ENCODE measurements around the gene PCBP3. TPM values are rescaled to one million over a fixed set of nuclear protein-coding genes. Genes with fewer than 3 reads are reported as not detected.

PCBP3 gene
- polyA plus RNA-seq, 1 donor (not counting 4 experiments of a cell fraction or from before 2014, with no cell fraction given), result 0.25 TPM

DNA sequence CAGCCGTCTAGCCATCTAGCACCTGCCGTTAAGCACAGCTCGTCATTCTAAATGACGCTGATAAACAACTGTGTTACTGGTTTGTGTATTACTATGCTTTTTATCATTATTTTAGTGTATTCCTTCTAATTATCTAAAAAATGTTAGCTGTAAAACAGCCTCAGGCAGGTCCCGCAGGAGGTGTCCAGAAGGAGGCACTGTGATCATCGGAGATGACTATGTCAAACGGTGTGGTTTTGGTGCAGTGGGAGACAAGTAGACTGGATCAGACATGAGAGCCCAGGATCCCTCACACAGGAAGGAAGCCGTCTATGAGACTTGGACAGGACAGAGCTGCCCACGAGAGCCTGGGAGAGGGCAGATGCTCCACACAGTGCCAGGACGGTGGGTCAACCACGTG is 282.8 kb downstream of the PCBP3 start:
- Histone ChIP-seq H3K9ac (ENCODE audit: control insufficient read depth, extremely low read depth, insufficient read depth, low read length) (no peak overlapping the region), H3K27me3 (ENCODE audit: control insufficient read depth, extremely low read depth, insufficient read depth, low read length) (no peaks in the 10 kb centered on the region), H3K9me1 (ENCODE audit: control insufficient read depth, extremely low read depth, insufficient read depth, low read length) (no peaks in the 10 kb centered on the region), H3K4me2 (ENCODE audit: control insufficient read depth, extremely low read depth, insufficient read depth, low read depth, low read length) (no peak overlapping the region), H3K4me1 (ENCODE audit: control insufficient read depth, extremely low read depth, insufficient read depth, low read length) (no peaks in the 10 kb centered on the region), H4K20me1 (ENCODE audit: control insufficient read depth, extremely low read depth, insufficient read depth, low read length) (no peaks in the 10 kb centered on the region), H3K9me3 (ENCODE audit: control insufficient read depth, low read depth, low read length) (peaks cover 2% of the 10 kb centered on the region), H2AFZ (ENCODE audit: control insufficient read depth, low read length) (no peak overlapping the region), H3K4me3 (ENCODE audit: control insufficient read depth in 2 of 3, extremely low read depth in 1 of 3, insufficient read depth in 2 of 3, low read depth in 1 of 3, low read length in 3 of 3) (no peak overlapping the region), H3K79me2 (ENCODE audit: control insufficient read depth, insufficient read depth, low read length) (no peaks in the 10 kb centered on the region), H3K36me3 (ENCODE audit: control insufficient read depth in 2 of 2, extremely low read depth in 1 of 2, insufficient read depth in 2 of 2, low read length in 2 of 2) (no peaks in the 10 kb centered on the region), H3K27ac (ENCODE audit: control insufficient read depth, insufficient read depth, low read length) (no peak overlapping the region)
- DNase-seq (ENCODE audit: low read depth, low spot score) (no peak), FAIRE-seq (no peak)
- TF ChIP-seq EZH2 (IDR thresholded peaks at IDR 0.05; ENCODE audit: low read length), result no peak
- TF ChIP-seq, protein P1, sequence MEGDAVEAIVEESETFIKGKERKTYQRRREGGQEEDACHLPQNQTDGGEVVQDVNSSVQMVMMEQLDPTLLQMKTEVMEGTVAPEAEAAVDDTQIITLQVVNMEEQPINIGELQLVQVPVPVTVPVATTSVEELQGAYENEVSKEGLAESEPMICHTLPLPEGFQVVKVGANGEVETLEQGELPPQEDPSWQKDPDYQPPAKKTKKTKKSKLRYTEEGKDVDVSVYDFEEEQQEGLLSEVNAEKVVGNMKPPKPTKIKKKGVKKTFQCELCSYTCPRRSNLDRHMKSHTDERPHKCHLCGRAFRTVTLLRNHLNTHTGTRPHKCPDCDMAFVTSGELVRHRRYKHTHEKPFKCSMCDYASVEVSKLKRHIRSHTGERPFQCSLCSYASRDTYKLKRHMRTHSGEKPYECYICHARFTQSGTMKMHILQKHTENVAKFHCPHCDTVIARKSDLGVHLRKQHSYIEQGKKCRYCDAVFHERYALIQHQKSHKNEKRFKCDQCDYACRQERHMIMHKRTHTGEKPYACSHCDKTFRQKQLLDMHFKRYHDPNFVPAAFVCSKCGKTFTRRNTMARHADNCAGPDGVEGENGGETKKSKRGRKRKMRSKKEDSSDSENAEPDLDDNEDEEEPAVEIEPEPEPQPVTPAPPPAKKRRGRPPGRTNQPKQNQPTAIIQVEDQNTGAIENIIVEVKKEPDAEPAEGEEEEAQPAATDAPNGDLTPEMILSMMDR (optimal IDR thresholded peaks at IDR 0.05 in 1 of 3, IDR thresholded peaks at IDR 0.05 in 1 of 3, conservative IDR thresholded peaks at IDR 0.05 in 1 of 3; ENCODE audit: extremely low read depth in 1 of 3, insufficient read depth in 2 of 3, low read length in 3 of 3), result no peak
- dilution Hi-C loops (cut with MboI; ENCODE audit: extremely low pct_ligation_motif_present, low sequenced_read_pairs), result no loop called here

DNA sequence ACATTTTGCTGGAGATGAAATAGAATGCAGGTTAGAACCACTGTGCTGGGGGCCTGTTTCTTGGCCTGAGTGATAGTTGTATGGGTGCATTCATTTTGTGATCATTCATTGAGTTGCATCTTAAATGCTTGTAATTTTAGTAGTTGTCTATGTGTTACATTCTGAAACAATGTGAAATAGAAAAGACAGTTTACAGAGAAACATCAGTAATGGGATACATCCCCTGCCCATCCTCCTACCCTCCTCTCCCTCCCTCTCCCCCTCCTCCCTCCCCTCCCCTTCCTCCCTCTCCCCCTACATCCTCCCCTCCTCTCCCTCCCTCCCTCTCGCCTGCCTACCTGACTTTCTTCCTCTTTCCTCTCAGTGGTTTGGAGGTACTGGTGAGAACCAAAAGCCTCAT is 283.5 kb downstream of the PCBP3 start:
- DNase-seq (ENCODE audit: low read depth, low spot score), result no peak
- Histone ChIP-seq H3K79me2 (ENCODE audit: control insufficient read depth, insufficient read depth, low read length) (no peaks in the 10 kb centered on the region), H3K9me3 (ENCODE audit: control insufficient read depth, low read depth, low read length) (peaks cover 2% of the 10 kb centered on the region), H3K4me2 (ENCODE audit: control insufficient read depth, extremely low read depth, insufficient read depth, low read depth, low read length) (no peak overlapping the region), H3K27me3 (ENCODE audit: control insufficient read depth, extremely low read depth, insufficient read depth, low read length) (no peaks in the 10 kb centered on the region), H3K36me3 (ENCODE audit: control insufficient read depth in 2 of 2, extremely low read depth in 1 of 2, insufficient read depth in 2 of 2, low read length in 2 of 2) (no peaks in the 10 kb centered on the region), H4K20me1 (ENCODE audit: control insufficient read depth, extremely low read depth, insufficient read depth, low read length) (no peaks in the 10 kb centered on the region), H3K27ac (ENCODE audit: control insufficient read depth, insufficient read depth, low read length) (no peak overlapping the region), H3K9me1 (ENCODE audit: control insufficient read depth, extremely low read depth, insufficient read depth, low read length) (no peaks in the 10 kb centered on the region), H3K9ac (ENCODE audit: control insufficient read depth, extremely low read depth, insufficient read depth, low read length) (no peak overlapping the region), H2AFZ (ENCODE audit: control insufficient read depth, low read length) (no peak overlapping the region), H3K4me3 (ENCODE audit: control insufficient read depth in 2 of 3, extremely low read depth in 1 of 3, insufficient read depth in 2 of 3, low read depth in 1 of 3, low read length in 3 of 3) (no peak overlapping the region), H3K4me1 (ENCODE audit: control insufficient read depth, extremely low read depth, insufficient read depth, low read length) (no peaks in the 10 kb centered on the region)
- dilution Hi-C loops (cut with MboI; ENCODE audit: extremely low pct_ligation_motif_present, low sequenced_read_pairs), result no loop called here
- FAIRE-seq, result no peak
- TF ChIP-seq EZH2 (IDR thresholded peaks at IDR 0.05; ENCODE audit: low read length), result no peak
- TF ChIP-seq, protein P1 (optimal IDR thresholded peaks at IDR 0.05 in 1 of 3, IDR thresholded peaks at IDR 0.05 in 1 of 3, conservative IDR thresholded peaks at IDR 0.05 in 1 of 3; ENCODE audit: extremely low read depth in 1 of 3, insufficient read depth in 2 of 3, low read length in 3 of 3), result no peak
